ENCODE measurements around the gene MTA3. TPM values are rescaled to one million over a fixed set of nuclear protein-coding genes. Genes with fewer than 3 reads are reported as not detected.

MTA3 gene
- total and polyA plus RNA-seq, 9 of the 15 experiments (the other 6 are each of a cell fraction or from before 2014, with no cell fraction given): 12.4 to 39.6 (median 23.5) TPM

DNA sequence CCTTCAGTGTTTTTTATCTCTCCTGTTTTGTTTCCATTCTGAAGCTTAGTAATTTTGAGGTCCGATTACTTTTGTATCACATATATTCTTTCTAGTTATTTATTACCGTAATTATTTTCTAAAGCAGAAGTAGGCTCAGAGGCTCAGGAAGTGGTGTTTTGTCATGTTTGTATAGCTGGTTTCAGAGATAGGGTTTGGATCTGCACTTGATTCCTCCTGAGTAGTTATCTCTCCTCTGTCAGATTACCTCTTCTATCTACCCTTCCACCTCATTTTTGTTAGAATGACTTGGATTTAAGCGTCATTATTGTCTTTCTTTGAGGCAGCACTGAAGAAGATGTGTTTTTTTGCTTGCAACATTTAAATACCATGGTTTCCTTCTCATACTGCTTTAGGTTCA is 95.4 kb downstream of the MTA3 start (continued):
- TF ChIP-seq, protein P1, sequence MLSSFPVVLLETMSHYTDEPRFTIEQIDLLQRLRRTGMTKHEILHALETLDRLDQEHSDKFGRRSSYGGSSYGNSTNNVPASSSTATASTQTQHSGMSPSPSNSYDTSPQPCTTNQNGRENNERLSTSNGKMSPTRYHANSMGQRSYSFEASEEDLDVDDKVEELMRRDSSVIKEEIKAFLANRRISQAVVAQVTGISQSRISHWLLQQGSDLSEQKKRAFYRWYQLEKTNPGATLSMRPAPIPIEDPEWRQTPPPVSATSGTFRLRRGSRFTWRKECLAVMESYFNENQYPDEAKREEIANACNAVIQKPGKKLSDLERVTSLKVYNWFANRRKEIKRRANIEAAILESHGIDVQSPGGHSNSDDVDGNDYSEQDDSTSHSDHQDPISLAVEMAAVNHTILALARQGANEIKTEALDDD (IDR thresholded peaks at IDR 0.05): peak; percentile 89
- TF ChIP-seq SMARCE1 (IDR thresholded peaks at IDR 0.05) (peak; percentile 77), BHLHE40 (IDR thresholded peaks at IDR 0.05; ENCODE audit: low read length) (no peak), ATF1 (CRISPR knock-in tag; IDR thresholded peaks at IDR 0.05) (no peak), ATF1 (tag; IDR thresholded peaks at IDR 0.05) (no peak), ZNF174 (CRISPR knock-in tag; IDR thresholded peaks at IDR 0.05) (no peak), RFX5 (IDR thresholded peaks at IDR 0.05; ENCODE audit: low read depth, low read length) (no peak), ESRRB (CRISPR knock-in tag; IDR thresholded peaks at IDR 0.05; ENCODE audit: borderline replicate concordance) (no peak), RFX1 (IDR thresholded peaks at IDR 0.05) (no peak), KDM1A (IDR thresholded peaks at IDR 0.05) (peak; percentile 79 to 88), FUS (optimal IDR thresholded peaks at IDR 0.05; ENCODE audit: low read depth, low read length) (no peak), ILF3 (IDR thresholded peaks at IDR 0.05; ENCODE audit: borderline replicate concordance) (no peak), CAMTA2 (CRISPR knock-in tag; conservative IDR thresholded peaks at IDR 0.05) (no peak), CBFA2T3 (IDR thresholded peaks at IDR 0.05) (peak; percentile 87), XRCC3 (IDR thresholded peaks at IDR 0.05) (no peak)
- TF ChIP-seq, protein P2, sequence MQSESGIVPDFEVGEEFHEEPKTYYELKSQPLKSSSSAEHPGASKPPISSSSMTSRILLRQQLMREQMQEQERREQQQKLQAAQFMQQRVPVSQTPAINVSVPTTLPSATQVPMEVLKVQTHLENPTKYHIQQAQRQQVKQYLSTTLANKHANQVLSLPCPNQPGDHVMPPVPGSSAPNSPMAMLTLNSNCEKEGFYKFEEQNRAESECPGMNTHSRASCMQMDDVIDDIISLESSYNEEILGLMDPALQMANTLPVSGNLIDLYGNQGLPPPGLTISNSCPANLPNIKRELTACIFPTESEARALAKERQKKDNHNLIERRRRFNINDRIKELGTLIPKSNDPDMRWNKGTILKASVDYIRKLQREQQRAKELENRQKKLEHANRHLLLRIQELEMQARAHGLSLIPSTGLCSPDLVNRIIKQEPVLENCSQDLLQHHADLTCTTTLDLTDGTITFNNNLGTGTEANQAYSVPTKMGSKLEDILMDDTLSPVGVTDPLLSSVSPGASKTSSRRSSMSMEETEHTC (IDR thresholded peaks at IDR 0.05): no peak
- TF ChIP-seq, protein P3, sequence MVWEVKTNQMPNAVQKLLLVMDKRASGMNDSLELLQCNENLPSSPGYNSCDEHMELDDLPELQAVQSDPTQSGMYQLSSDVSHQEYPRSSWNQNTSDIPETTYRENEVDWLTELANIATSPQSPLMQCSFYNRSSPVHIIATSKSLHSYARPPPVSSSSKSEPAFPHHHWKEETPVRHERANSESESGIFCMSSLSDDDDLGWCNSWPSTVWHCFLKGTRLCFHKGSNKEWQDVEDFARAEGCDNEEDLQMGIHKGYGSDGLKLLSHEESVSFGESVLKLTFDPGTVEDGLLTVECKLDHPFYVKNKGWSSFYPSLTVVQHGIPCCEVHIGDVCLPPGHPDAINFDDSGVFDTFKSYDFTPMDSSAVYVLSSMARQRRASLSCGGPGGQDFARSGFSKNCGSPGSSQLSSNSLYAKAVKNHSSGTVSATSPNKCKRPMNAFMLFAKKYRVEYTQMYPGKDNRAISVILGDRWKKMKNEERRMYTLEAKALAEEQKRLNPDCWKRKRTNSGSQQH (CRISPR knock-in tag; IDR thresholded peaks at IDR 0.05): no peak
- TF ChIP-seq, protein P4, sequence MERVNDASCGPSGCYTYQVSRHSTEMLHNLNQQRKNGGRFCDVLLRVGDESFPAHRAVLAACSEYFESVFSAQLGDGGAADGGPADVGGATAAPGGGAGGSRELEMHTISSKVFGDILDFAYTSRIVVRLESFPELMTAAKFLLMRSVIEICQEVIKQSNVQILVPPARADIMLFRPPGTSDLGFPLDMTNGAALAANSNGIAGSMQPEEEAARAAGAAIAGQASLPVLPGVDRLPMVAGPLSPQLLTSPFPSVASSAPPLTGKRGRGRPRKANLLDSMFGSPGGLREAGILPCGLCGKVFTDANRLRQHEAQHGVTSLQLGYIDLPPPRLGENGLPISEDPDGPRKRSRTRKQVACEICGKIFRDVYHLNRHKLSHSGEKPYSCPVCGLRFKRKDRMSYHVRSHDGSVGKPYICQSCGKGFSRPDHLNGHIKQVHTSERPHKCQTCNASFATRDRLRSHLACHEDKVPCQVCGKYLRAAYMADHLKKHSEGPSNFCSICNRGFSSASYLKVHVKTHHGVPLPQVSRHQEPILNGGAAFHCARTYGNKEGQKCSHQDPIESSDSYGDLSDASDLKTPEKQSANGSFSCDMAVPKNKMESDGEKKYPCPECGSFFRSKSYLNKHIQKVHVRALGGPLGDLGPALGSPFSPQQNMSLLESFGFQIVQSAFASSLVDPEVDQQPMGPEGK (CRISPR knock-in tag; IDR thresholded peaks at IDR 0.05; ENCODE audit: borderline replicate concordance): no peak
- TF ChIP-seq, protein P5, sequence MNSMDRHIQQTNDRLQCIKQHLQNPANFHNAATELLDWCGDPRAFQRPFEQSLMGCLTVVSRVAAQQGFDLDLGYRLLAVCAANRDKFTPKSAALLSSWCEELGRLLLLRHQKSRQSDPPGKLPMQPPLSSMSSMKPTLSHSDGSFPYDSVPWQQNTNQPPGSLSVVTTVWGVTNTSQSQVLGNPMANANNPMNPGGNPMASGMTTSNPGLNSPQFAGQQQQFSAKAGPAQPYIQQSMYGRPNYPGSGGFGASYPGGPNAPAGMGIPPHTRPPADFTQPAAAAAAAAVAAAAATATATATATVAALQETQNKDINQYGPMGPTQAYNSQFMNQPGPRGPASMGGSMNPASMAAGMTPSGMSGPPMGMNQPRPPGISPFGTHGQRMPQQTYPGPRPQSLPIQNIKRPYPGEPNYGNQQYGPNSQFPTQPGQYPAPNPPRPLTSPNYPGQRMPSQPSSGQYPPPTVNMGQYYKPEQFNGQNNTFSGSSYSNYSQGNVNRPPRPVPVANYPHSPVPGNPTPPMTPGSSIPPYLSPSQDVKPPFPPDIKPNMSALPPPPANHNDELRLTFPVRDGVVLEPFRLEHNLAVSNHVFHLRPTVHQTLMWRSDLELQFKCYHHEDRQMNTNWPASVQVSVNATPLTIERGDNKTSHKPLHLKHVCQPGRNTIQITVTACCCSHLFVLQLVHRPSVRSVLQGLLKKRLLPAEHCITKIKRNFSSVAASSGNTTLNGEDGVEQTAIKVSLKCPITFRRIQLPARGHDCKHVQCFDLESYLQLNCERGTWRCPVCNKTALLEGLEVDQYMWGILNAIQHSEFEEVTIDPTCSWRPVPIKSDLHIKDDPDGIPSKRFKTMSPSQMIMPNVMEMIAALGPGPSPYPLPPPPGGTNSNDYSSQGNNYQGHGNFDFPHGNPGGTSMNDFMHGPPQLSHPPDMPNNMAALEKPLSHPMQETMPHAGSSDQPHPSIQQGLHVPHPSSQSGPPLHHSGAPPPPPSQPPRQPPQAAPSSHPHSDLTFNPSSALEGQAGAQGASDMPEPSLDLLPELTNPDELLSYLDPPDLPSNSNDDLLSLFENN (IDR thresholded peaks at IDR 0.05; ENCODE audit: low read depth in 2 of 2, low read length in 2 of 2): no peak

Measured in K562 (cell line).